Left cardiac atrium (tissue), 4 donors: ENCODE data around the gene PGP. TPM values are rescaled to one million over a fixed set of nuclear protein-coding genes. Genes with fewer than 3 reads are reported as not detected.
"Not testable (repeated sequence)": the region's sequence is repeated elsewhere in the genome, so short reads cannot be mapped to it uniquely, and the experiment has no call there.

ENCODE experiments used
- ATAC-seq, 2 donors: fragments of 200-7000 bp; cut with Tn5 transposase; one replicate each; pipeline ENCODE4 v1.9.1; 2020; ENCODE audit warnings: mild to moderate bottlenecking in 2 of 2, moderate library complexity in 2 of 2
- DNase-seq: peaks from one replicate; pipeline ENCODE4 v3.0.0-alpha.2; 2020
- intact Hi-C, 2 donors: fragments of 100-400 bp; cut with DNase I; formaldehyde crosslinking; loops; one replicate each; pipeline versions ENCODE4 v1.14.1 to v1.15.1; 2022 to 2023
- total RNA-seq, 2 donors: library from RNA; stranded (reverse); fragmentation: NEBNext Ultra II Directional; extraction: Animal tissue kit (Norgen Biotek cat#: 25700); gene quantifications; one replicate each; pipeline ENCODE4 v1.2.1, GENCODE V29; 2021
- donor health status: DM: no; HTN: yes; CAD: no.
- donor health status: DM: no; HTN: yes; CAD: no; lungs with severe emphysema.
- donor health status: DM: yes; HTN: yes; CAD: no.
- donor health status: Dilated cardiomyopathy.

The PGP gene
- total RNA-seq, 2 donors from 2014 or later = 21.1 to 24.6 TPM

- DNase-seq = no peak
- intact Hi-C loops = no loop called here
- ATAC-seq = peak in 1 of 2 donors; percentile 4
Measured at GRCh38 chr16:2206780-2207433, 7.7 kb downstream of the PGP start.

DNA sequence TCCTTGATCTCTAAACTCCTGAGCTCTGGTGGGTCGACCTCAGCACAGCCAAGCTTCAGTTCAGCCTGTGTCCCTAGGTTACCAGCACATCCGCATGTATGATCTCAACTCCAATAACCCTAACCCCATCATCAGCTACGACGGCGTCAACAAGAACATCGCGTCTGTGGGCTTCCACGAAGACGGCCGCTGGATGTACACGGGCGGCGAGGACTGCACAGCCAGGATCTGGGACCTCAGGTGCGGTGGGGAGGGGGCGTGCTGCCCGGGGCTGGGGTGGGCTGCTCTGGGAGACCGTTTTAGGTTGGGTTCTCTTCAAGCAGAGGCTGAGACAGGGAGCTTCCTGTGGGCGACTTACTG is 8.2 kb downstream of the PGP start:
- intact Hi-C loops = no loop called here
- ATAC-seq = no peak
- DNase-seq = no peak

DNA sequence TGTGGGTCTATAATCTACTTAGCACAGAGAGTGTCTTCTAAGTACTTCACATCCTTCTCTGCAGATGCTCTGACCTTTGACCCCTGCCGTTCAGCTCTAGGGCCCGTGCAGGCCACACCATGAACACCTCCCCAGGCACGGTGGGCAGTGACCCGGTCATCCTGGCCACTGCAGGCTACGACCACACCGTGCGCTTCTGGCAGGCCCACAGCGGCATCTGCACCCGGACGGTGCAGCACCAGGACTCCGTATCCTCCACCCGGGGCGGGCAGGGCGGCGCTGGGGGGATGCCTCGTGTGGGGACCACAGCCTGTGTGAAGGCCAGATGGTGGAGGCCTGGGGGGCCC is 8.7 kb downstream of the PGP start:
- intact Hi-C loops = no loop called here
- no peak for DNase-seq

GRCh38 chr16:2205104-2205966 is 9.3 kb downstream of the PGP start, which contains the start of gene MLST8:
Gene MLST8, plus strand, starts transcription at chr16:2205454. Its CDS starts 632 bp downstream, at chr16:2206086.
- DNase-seq (peak; percentile 90), ATAC-seq (peak; percentile 86)
- intact Hi-C loops = no loop called here

More for the DNA sequence above, 8.7 kb downstream of the PGP start:
- peak; percentile 7 to 22 for ATAC-seq

GRCh38 chr16:2204416-2205103 is 10.1 kb downstream of the PGP start:
- intact Hi-C loops = no loop called here
- DNase-seq (no peak), ATAC-seq (no peak)

DNA sequence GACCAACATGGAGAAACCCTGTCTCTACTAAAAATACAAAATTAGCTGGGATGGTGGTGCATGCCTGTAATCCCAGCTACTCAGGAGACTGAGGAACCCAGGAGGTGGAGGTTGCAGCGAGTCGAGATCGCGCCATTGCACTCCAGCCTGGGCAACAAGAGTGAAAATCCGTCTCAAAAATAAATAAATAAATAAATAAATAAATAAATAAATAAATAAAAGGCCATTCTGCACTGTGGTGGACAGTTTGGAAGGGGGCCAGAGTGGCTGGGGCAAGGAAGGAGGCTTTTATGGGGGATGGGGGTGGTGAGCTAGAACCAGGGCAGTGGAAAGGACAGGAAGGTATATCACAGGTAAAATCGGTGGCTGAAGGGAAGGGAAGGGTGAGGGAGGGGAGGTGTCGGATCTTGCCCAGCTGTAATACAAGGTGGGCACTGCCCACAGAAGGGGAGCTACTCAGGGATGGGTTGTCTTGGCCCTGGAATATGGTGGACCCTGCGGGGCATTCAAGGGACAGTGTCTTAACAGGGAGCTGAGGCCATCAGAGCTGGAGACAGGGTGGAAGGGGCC is 11.4 kb downstream of the PGP start:
- DNase-seq, intact Hi-C loops, ATAC-seq: not testable (repeated sequence)

DNA sequence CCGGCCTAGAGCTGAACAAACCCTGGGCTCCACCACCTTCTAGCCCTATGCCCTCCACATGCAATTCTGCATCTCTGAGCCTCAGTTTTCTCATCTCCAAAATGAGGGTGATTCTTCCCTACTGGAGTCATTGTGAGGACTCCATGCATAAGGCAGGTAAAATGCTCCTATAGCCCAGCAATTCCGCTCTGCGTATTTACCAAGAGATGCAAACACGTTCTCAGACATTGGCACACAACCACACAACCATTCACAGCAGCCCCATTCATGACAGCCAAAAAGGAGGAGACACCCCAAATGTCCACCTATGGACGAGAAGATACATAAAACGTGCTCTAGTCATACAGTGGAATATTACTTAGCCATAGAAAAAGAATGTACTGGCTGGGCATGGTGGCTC is 14.3 kb downstream of the PGP start:
- DNase-seq (no peak), ATAC-seq (no peak)
- intact Hi-C loops = no loop called here

GRCh38 chr16:2199621-2200139 is 15.0 kb downstream of the PGP start:
- DNase-seq (no peak), ATAC-seq (no peak)
- intact Hi-C loops = no loop called here

DNA sequence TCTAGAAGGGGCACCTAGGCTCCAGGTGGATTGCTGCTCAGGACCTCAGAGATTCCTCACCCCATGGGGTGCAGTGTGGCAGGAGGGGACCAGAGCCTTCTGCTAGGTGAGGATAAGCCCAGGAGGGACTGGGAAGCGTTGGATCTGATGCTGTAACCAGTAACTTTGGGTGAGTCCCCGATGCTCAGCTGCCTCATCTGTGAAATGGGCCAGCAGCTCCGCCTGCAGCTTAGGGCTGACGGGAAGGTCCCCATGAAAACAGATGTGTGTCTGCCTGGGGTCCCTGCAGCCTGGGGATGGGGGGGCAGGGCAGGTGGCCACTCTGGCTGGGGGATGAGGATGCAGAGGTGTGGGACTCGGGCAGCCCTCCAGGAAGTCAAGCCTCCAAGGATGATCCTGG is 15.5 kb downstream of the PGP start:
- intact Hi-C loops = no loop called here
- no peak for DNase-seq

GRCh38 chr16:2198283-2198682 is 16.4 kb downstream of the PGP start:
- ATAC-seq = no peak
- DNase-seq = no peak
- intact Hi-C loops = no loop called here

More for the DNA sequence above, 15.5 kb downstream of the PGP start:
- ATAC-seq = no peak

- ATAC-seq (no peak), DNase-seq (no peak)
- intact Hi-C loops = no loop called here
Measured at GRCh38 chr16:2197765-2198164, 16.9 kb downstream of the PGP start.

DNA sequence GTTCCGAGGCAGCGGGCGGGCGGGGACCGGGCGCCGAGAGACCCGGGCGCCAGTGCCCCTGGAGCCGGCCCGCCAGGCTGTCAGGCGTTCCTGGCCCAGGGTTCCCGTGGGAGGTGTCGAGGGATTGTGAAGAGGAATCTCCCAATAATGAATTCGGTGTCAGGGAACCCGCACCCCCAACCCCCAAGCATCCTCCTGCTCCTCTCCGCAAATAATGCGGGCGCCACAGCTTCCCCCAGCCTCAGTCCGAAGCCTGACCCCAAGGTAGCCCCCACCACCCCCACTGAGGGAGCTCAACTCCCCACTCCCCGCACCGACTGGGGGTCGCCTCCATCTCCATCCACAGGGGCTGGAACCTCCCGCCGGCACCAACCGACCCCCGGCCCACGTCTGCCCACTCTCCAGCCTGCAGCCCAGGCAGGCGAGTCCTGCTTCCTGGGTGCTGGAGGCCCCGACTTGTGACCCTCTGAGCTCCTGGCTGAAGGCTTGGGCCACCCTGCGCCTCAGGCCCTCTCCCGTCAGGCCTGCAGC is 17.6 kb downstream of the PGP start:
- ATAC-seq = no peak
- intact Hi-C loops = no loop called here
- DNase-seq = no peak

DNA sequence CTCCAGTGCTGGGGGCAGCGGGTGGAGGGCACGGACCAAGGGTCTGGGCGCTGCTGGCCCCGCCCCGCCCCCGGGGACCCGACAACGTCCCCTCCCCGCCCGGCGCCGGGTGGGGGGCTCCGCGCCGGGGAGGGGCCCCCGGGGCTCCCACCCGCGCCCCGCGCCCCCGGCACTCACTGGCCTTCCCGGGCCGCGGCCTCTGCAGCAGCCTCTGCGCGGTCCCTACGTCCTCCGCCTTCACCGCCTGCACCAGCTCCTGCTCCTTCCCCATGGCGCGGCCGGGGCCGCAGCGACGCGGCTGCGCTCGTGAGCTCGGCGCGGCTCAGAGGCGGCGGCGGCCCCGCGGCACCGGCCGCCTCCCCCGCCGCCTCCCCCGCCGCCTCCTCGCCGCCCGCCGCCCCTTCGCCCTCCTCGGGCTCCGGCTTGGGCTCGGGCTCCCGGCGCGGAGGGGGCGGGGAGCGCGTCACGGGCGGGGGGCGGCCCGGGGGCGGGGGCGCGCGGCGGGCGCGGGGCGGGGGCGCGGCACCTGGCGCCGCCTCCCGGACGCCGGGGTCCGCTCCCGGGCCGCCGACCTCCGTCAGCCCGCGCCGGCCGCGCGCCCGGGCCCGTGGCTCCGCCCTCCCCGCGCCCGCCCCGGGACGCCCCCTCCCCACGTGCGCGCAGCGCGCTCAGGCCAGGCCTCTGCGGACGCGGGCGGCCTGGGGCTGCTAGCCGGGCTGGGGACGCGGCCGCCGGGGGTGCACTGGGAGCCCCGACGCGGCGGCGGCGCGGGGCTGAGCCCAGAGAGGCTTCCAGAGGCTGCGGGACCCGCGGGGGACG is 18.3 kb downstream of the PGP start, which contains the start of gene CASKIN1:
TSS of gene CASKIN1 (minus strand) at position 444 of the 819 bp plus-strand sequence. CDS start at position 271, 173 bp downstream.
- peak in 1 of 2 donors; percentile 50 for ATAC-seq
- intact Hi-C loops = no loop called here
- no peak for DNase-seq

DNA sequence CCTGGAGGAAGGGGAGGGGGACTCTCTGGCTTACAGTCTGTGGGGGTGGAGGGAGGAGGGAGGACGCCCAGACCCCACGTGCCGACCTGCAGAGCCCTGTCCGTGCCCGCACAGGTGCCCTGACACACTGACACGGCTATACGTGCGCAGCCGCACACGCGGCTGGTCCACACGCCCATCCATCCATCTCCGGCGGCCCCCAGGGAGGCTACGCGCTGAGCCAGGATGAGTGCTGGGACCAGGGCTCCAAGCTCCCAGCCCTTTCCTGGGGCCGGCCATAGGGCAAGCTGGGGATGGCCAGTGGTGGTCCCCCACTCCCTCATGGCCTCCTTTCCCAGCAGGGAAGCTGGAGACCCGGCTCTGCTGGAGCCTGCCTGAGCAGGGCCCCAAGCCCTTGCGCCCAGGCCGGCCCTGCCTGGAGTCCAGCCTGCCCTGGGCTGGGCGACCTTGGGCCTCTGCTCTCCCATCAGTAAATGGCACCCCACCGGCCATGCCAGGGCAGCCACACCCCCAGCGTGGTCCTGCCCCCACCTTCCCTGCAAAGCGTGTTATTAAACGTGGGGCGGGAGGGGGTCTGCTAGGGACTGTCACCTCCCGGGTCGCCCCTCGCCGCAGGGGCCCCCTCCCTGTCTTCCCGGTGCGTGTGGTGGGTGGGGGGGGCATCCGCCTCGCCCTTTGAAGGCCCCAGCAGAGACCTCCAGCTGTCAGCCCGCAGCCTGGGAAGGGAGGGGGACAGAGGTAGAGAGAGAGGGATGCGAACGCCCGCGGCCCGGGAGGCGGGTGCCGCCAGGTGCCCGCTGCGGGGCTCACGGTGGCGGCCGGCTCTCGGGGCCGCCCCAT is 19.1 kb downstream of the PGP start:
- no peak for DNase-seq
- peak; percentile 3 to 8 for ATAC-seq
- intact Hi-C loops = no loop called here

DNA sequence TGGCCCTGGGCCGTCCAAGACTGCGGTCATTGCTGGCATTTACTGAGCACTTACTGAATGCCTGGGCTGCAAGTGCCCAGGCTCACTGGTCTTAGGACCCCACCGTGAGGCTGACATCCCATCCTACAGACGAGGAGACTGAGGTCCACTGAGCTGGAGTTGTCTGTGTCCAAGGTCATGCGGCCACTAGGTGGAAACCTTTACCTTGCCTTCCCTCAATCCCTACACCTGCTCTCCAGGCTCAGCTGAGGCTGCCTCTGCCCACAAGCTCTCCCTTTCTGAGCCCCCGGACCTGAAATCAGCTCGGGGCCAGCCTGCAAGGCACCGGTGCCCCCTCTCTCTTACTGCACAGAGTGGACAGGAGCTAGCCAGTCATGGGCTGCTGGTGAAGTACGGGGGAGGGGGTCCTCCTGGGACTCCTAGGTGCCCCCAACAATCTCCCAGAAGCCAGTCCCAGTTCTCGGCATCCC is 19.8 kb downstream of the PGP start:
- no peak for DNase-seq
- ATAC-seq = peak; percentile 29 to 57
- intact Hi-C loops = no loop called here

- ATAC-seq (no peak), DNase-seq (no peak)
- intact Hi-C loops = no loop called here
Measured at GRCh38 chr16:2194166-2194834, 20.3 kb downstream of the PGP start.

GRCh38 chr16:2191446-2191706 is 23.3 kb downstream of the PGP start:
- ATAC-seq = peak; percentile 25 to 49
- intact Hi-C loops = no loop called here
- DNase-seq = no peak
